Jurkat, Clone E6-1 (cell line): ENCODE data around the gene MTERF1.

Experiments used
- DNase-seq: peaks from one replicate; pipeline ENCODE4 v3.0.0-alpha.2; 2011; ENCODE audit warnings: low read depth, low spot score
- H3K4me3 ChIP-seq: 2 replicates; pipeline ENCODE4 v1.5.1; 2011; ENCODE audit warnings: mild to moderate bottlenecking, low read length, control low read depth, moderate library complexity

The MTERF1 gene

DNA sequence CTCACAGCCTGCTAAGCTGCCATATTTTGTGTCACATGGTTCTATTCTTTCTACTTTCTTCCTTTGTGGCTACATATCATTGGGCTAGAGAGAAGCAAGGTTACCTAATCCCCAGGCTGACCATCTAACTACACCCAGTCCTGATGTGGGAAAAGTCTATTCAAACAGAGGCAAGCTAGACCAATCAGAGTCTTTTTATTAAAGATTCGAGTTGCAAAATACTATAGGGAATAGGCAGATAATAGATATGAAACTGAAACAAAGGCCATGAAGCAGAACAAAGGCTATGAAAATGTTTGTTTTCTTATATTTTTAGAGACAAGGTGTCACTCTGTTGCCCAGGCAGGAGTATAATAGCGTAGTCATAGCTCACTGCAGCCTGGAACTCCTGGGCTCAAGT, 36.7 kb downstream of the MTERF1 start:
- DNase-seq: no peak
- no peak overlapping the region for H3K4me3 ChIP-seq

GRCh38 chr7:91838439-91838838, 42.1 kb downstream of the MTERF1 start:
- DNase-seq: no peak
- no peak overlapping the region for H3K4me3 ChIP-seq

- H3K4me3 ChIP-seq: no peak overlapping the region
- no peak for DNase-seq
Observed at GRCh38 chr7:91837397-91838070, 43.0 kb downstream of the MTERF1 start.

GRCh38 chr7:91835826-91836368, 44.6 kb downstream of the MTERF1 start:
- H3K4me3 ChIP-seq: no peak overlapping the region
- no peak for DNase-seq

- H3K4me3 ChIP-seq: no peak overlapping the region
- no peak for DNase-seq
Observed at GRCh38 chr7:91835091-91835825, 45.2 kb downstream of the MTERF1 start.

DNA sequence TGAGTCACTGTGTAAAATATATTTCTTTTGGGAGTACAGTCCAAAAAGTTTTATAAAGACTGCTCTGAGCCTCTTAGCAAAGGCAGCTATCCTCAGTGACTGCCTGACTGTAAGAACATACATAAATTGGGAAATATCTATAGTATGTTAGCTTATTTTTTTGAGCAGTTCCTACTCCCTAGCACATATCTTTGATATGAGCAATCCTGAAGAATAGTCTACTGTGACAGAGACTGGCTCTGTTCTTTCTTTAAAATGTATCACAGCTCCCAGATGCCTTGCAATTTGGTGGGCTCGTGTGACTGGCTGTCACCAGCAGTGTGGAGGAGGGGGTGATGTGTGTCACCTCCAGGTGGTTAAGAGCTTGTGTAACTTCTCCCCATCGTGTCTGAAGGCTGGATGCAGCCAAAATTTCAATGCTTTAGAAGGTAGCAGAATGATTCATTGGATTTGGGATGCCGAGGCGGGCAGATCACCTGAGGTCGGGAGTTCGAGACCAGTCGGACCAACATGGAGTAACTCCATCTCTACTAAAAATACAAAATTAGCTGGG, 47.9 kb downstream of the MTERF1 start:
- DNase-seq: no peak
- H3K4me3 ChIP-seq: no peak overlapping the region

- no peak for DNase-seq
- H3K4me3 ChIP-seq: no peak overlapping the region
Observed at GRCh38 chr7:91827169-91827568, 53.3 kb downstream of the MTERF1 start.

DNA sequence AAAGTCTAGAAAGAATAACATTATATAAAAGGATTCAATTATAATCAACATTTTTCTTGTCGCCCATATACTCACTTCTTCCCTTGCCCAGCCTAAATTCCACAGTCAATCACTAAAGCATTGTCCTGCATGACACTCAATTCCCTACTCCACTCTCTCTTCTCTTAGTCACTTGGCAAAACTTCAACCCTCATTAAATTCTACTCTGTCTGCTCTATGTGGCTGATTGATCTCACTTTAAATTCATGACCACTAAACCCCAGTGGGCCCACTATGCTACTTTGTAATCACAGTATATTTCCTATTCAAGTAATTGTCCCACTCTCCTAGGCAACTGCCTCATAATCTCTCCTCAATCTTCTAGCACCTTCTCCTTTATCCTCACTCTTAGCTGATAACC, 54.1 kb downstream of the MTERF1 start:
- no peak for DNase-seq
- H3K4me3 ChIP-seq: no peak overlapping the region

DNA sequence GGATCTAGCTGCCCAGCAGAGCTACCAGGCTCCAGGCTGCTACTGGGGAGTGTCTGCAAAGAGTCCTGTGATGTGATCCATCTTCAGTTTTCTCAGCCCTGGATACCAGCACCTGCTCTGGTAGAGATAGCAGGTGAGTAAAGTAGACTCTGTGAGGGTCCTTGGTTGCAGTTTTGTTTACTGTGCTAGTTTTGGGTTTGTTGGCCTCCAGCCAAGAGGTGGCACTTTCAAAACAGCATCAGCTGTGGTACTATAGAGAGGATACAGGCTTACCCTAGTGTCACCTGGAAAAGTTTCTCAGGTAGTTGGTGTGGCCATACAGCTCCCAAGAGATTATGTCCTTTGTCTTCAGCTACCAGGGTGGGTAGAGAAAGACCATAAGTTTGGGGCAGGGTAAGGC, 56.3 kb downstream of the MTERF1 start:
- no peak overlapping the region for H3K4me3 ChIP-seq
- DNase-seq: no peak
